Midbrain (tissue), 1 donor: ENCODE measurements around the gene AKAIN1.

ENCODE experiments used
- DNase-seq: peaks from one replicate; lab custom pipeline; 2025; lab: John Stamatoyannopoulos, UW

The AKAIN1 gene

DNA sequence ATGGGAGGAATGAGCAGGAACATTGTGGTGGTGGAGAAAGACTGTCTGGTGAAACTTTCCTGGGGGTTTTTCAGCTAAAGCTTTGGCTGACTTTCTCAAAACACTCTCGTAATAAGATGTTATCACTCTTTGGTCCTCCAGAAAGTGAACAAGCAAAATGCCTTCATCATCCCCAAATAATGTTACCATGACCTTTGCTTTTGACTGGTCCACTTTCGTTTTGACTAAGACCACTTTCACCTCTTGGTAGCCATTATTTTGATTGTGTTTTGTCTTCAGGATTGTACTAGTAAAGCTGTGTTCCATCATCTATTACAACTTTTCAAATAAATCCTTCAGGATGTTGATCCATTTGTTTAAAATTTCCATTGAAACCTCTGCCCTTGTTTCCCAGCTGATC, 103.2 kb downstream of the AKAIN1 start:
- no peak for DNase-seq
